Inferior parietal cortex (tissue), 1 donor: ENCODE measurements around the gene TBX20.

Experiments used
- DNase-seq: peaks from one replicate; pipeline ENCODE4 v3.0.0-alpha.2; 2016; ENCODE audit errors: extremely low spot score

Gene TBX20, protein sequence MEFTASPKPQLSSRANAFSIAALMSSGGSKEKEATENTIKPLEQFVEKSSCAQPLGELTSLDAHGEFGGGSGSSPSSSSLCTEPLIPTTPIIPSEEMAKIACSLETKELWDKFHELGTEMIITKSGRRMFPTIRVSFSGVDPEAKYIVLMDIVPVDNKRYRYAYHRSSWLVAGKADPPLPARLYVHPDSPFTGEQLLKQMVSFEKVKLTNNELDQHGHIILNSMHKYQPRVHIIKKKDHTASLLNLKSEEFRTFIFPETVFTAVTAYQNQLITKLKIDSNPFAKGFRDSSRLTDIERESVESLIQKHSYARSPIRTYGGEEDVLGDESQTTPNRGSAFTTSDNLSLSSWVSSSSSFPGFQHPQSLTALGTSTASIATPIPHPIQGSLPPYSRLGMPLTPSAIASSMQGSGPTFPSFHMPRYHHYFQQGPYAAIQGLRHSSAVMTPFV

DNA sequence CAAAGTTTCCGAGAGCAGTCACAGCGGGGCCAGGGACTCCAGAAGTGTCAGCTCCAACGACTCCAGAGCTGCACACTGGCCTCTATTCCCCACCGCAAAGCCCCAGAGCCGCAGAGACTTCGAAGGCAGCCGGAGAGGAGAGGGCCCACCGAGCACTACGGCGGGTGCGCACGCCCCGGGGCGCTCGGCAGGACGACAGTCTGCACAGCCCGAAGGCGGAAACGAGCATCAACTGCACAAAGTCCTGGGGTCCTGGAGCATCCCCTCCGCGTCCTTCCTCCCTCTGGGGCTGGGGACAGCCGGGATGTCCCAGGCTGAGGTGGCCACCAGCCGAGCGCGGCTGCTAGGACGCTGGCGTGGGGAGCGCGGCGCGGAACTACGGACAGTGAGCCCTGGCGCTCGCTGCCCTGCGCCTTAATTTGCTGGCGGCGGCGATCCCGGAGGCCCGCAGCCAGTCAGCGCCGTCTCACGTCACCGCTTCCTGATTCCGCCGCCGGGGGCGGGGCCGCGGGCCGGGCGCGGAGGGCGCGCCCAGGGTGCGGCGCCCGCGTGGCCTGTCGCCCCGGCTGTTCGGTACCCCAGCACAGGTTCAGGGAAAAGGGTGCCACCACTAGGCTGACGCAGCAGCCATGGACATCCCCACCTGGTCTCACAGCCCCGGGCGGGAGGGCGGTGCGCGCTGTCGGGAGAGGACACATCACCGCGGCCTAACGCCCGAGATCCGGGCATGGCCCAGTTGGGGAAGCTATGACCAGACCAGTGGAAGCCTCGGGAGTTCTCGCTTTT, at the start of gene TBX20:
Gene TBX20 (minus strand): TSS at position 391 of the 786 bp plus-strand sequence. CDS start 480 bp downstream, outside the sequence.
- DNase-seq: no peak

DNA sequence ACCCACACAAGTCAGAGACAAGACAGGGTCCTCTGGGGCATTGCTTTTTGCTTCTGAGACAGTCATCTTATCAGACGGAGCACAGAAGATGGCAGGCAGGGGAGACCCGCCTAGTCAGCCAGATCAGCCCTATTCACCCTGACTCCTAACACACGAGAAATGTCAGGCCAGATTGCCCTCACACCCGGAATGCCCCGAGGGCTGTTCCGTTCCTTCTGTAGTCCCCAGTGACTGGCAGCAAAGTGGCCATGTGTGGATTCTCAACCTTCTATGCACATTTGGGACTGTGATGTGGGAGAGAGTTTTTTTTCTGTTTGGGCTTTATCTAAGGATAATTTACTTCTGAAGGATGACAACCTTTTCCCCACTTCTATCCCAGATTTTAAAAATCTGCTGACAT, 35.5 kb upstream of the TBX20 start:
- DNase-seq: no peak

DNA sequence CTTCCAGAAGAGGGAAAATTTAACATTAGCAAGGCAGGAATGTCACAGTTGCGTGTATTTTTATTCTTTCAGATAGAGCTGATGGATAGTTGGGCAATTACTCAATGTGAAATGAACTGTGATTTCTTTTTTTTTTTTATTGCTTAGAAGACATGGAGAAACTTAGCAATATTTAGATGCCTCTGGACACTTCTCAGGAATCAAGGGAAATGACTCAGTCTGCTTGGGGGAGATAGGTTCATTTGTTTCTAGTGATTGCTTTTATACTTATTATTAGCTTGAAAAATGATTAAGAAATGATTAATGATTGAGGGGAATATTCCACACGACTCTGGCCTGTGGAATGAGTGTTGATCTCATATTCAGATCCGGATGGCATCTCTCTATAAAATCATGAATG, 33.1 kb upstream of the TBX20 start:
- DNase-seq: no peak

DNA sequence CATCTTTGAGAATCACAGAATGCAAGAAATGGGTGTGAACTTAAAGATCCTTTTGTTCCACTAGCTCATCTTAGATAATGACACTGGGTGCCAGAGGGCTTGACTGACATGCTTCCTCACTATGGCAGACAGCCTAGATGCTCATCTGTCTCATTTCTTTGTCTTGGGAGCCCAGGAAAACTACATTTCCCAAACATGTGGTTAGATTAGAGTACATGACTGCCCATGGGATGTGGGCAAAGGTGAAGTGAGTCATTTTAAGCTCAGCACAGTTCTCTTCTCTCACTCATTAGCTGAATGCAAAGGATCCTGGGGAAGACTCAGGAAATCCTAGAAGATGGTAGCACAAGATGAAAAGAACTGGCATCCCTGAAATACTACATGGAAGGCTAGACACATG, 32.5 kb upstream of the TBX20 start:
- no peak for DNase-seq

DNA sequence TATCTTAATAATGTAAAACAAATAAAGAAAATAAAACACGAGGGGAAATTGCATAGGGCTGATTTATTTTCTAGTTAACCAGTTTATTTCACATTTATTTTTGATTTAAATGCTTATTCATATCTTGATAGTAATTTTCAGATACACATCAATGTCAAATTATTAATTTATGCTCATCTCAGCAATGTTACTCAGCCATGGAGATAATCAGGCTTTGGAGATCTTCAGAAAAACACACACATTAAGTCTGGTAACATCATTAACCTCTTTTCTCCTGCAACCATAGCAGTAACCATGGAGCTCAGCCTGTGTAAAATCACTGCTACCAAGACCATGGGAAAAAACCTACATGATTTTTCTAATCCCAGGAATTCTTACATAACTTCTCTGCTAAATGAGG, 31.9 kb upstream of the TBX20 start:
- no peak for DNase-seq

DNA sequence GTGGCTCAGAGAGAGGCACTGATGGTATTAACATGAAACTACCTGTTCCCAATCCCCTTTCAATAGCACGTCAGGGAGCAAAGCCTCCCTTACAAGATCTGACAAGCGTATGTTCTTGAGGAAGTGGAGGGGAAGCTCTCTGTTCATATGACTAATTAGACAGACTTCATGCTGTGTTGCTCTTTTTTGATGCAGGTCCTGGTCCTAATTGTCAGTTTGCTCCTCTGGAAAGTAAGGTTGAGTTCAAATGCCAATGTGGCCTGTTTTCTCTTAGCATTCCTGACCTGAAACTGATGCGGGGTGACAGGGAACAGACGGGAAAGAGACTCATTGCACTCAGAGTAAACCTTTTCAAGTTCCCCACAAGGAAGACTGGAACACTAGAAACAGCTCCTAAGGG, 27.0 kb upstream of the TBX20 start:
- no peak for DNase-seq

DNA sequence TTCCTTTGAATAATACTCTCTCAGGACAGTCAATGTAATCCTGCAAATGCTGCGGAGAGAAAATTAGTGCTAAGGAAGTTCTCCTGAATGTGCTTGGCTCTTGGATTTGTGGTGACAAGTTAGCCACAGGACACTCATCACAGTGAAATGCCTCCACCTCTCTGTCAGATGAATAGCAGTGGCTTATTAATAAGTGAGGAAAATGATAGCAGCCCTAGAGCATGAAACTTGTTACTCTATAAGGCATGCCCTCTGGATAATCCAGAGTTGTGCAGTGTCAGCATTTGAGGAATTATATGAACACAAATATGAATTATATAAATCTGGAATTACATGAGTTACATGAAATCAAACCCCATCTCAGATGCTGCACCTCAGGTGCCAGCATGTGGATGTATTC, 23.5 kb upstream of the TBX20 start:
- no peak for DNase-seq

DNA sequence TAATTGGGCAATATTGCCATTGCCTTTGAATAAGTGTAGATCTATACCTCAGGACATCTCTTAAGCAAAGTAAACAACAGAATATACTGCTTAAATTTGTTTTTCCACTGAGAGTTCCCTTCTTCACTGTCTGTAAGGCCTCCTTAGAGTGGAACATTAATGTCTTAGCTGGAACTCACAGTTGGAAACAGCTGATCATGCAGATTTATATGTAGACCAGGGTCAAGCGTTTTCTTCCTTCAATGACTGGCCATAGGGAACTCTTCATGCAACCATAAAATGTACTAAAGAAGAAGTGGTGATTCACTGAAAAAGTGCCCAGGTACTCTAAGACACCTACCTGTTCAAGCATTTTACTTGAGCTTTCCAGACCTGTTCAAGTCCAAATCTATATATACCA, 18.3 kb upstream of the TBX20 start:
- DNase-seq: no peak

DNA sequence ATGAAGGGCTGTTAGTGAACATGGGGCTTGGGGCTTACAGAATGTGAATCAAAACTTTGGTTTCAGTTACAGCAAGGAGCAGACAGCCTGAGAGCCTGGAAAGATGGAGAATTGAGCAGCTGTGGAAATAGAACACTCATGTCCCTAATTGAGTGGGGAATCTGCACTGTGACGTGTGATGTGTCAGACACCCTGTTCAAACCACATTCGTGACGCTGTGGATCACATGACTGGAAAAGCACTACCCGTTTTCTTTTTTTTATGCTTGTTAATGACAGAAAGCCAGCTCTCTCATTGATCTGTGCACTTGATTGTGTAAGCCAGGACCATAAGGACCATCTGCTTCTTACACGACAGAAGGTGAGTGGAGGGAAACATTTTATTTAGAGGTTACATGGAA, 15.1 kb upstream of the TBX20 start:
- DNase-seq: no peak

DNA sequence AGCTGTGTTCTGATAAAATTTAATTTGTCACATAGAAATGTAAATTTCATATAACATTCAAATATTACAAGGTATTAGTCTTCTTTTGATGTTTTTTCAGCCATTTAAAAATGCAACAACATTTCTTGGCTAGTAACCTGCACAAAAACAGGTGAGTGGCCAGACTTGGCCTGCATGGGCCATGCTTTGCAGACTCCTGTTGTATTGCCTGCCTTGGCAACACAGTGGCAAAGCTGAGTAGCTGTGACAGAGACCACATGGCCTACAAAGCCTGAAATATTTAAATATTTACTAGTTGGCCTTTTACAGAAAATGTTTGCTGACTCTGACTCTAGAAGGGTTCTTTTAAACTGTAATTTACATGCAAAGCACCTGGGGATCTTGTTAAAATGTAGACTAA, 13.5 kb upstream of the TBX20 start:
- DNase-seq: no peak

DNA sequence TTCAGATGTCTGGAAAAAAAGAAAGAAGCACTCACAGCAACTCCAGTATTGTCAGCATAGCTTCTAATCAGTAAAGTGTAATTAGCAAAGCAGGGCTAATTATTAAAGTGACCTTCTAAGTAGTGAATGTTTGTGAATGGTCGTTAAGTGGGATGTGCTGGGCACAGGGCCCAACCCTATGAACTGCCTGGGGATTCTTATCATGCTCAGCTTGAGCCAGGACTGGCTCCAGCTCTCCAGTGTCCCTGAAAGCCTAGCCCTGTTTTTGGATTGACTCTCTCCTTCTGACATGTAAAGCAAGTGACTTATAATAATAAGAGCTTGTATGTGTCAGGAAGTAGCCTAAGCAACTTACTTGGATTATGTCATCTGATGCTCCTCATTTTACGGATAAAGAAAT, 9.5 kb upstream of the TBX20 start:
- DNase-seq: no peak

DNA sequence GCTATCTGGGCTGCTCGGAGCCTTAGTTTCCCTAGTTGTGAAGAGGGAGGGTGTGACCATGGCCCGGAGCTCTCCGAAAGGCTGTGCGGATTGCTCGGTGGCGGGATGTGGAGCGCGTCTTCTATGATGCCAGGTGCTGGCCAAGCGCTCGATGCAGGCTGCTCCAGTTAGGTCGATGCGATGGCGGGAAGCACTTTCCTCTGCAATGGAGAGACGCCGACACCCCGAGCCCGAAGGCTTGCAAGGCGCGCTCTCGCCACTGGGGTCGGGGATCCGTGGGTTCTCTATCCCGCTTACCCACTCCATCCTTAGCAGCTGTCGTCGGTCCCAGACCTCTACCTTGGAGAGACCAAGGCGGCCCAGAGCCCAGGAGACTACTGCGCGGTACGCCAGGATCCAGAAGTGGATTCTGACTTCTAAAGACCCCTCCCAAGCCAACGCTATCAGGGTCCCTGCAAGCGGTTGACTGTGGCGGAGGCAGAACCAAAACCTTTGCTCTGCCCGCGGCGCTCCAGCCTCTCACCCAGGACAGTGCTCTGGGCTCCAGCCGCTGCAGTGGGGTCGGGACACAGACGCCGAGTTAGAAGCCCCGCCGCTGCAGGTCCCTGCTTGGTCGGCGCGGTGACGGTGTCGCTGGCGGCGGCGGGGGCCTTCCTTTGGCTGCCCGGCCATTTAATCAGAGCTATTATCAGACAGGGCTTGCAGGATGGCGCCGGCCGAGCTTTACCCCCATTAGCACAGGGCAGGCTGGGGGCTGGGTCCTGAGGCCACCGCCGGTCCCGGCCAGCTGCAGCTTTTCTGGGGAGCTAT, 7.8 kb upstream of the TBX20 start:
- no peak for DNase-seq

DNA sequence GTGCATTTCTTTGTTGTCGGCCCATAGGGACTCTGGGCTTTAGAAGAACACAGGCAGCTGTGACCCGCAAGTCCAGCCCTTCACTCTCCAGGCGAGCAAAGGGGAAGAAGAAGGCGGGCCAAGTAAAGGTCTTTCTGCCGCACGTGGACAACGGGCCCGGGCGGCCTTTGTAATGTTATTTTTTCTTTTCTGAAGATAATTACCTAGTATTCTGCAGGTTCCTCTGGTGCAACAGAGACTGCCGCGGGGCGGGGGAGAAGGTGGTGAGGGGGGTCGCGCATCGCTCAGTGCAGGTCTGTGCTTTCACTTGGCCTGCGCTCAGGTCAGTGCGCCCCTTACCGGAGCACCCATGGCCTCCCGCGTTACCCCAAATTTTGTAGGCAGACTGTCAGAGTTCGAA, 7.1 kb upstream of the TBX20 start:
- no peak for DNase-seq

DNA sequence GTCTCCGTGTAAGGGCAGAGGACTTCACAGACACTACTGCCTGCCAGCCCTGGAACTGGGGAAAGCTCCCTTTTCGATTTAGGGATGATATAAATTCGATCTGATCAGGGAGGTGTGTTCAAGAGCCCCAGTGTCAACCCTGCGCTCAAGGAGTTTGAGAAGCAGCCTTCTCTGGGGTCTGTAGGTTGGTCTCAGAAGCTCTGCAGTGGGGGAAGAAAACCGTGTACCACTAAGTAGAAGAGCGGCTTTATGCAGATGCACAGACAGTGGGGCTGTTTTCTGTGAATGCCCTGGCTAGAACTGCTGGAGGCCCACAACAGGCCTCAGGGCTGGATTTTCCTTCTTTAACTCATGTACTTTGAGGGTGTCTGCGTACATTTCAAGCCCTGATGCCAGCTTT, 6.3 kb upstream of the TBX20 start:
- DNase-seq: no peak

DNA sequence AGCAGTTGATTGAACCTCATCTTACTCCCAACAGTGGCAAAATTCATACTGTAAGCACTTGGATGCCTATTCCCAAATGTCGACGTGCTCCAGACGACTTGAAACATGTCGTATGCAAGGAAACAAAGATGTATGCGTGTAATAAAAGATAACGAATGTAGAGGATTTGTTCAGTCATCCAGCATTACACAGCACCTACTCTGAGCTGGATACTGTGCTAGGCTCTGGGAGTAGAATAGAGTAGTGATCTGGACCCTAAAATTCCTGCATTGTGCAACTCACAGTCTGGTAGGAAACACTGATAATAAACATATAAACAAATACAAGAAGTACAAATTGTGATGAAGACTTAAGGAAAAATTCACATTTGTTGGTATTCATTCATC, 5.6 kb upstream of the TBX20 start:
- DNase-seq: no peak

DNA sequence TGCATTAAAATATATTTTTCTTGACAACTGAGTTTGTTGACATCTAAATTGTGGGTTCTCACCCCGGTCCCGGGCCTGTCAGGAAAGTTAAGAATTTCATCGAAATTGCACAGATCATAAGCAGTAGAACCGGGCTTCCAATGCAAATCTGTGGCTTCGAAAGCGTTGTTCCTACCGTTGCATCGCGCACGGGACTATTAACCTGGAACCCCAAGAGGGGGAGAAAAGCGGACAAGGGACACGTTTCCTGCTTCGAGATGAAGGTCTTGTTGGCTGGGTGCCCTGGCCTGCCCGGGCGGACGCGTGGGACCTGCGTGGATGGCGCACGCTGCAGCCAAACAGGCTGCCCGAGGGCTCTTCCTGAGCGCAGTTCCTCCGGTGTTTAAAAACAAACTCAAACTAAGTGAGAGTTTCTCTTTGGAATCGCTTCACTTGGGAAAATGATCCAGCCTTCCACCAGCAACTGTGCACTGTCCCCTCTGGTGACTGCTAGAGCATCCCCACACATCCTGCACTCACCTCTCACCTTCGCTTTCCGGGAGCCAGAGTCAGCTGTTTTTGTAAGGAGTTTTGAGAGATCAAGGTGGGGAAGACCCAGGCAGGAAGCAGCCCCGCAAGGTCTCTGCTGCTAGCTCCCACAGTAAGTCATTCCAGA, 5.1 kb upstream of the TBX20 start:
- DNase-seq: no peak

DNA sequence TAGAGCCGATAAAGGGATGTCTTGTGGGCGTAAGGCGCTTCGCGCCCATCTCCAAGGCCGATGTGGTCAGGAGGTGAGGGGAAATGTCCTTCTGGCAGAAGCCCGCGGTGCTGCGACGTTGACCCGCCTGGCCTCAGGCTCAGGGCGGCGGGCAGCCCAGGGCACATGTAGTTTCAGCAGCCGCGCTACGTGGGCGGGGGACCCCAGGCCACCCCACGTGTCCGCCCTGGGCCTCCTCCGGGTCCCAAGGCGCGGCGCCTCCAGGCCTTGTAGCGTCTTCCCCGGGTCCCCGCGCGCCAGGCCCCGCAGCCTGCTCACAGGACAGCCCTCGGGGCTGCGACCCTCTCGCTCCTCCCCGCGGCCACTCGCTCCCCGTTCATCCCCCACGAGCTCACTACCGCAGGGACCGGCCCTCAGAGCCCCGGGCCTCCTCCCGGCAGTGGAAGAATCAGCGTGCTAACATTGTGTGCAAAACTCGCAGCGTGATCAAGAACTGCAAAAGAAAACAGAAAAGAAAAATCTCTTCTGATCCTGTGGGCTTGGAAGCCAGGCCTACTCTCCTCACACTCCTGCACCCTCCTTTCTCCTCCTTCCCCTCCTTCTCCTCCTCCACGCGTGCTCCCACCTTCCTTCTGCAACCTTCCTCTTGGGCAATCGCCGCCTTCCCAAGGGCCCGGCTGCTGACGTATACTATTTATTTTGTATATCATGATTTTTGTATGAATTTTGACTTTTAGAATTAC, 4.4 kb upstream of the TBX20 start:
- no peak for DNase-seq

DNA sequence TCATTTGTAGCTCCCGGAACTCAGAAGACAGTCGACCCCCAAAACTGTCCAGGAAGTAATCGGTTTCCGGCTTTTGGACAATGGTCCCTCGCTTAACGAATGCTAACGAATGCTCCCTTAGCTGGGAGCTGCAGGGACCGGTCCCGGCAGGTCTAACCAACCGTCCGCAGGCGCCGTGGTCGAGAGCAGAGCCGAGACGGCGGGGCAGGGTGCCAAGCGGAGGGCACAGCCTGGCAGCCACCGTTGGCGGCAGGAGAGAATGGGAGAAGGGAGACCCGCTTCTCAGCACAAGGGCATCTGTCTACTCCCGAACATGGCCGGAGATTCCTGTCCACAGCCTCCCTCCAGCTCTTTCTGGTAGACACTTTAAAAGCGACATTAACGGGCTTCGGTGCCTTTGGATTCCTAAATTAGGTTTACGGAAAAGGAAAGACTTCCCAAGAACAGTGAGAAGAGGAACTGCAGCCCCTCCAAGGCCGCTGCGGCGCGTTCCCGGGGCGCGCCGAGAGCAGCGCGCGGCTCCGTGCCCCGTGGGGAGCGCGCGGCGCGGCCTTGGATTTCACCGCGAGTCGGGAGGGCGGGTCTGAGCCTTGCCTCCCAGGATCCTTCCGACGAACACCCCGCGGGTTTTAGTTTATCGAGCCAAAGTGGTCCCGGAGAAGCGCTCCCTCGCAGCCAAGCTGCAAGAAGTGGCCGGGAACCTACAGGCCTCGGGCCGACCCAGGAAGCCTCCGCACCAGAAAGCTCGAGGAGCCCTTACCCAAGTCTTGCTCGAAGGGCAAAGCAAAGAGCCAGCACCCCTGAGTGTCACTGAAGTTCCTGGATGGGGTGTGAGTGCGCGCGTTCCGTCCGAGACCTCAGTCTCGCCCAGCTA, 3.6 kb upstream of the TBX20 start:
- DNase-seq: no peak

DNA sequence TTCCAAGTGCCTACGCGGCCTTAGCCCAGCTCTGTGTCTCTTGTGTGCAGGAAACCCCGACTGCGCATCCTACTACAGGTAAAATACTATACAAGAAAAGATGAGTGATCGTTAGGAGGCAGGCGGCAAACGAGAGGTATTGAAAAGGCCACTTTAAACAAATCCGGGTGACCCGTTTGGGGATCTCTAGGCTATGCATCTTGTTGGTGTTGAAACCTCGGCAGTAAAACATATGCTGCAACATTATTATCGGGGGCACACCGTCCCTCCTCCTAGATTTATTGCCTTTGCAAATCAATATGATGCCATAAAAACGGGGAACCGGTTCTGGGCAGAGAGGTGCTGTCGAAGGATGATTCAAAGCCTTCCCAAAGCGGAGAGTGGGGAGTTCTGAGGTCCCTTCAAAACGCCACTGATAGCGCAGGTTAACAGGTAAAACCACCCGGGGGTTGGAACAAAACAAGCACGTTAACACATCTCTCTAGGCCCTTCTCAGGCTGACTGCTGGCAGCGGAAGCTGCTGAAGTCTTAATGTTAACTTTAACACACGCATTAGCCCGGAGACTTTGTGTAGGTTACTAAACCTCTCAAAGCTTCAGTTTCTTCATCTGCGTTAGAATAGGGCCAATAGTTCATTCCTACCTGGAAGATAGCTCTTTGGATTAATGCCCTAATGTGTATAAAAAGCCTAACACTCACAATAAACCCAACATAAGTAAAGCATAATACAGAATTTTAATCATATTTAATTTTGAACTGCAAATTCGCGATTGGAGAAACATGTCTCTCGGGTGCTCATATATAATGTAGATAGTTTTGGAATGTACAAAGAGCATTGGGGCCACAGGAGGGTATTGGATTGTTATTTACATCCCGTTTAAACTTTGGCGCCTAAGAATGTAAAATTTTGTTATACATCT, 2.6 kb upstream of the TBX20 start:
- DNase-seq: no peak
